ENCODE results near the gene RESF1. TPM values are rescaled to one million over a fixed set of nuclear protein-coding genes. Genes with fewer than 3 reads are reported as not detected.

Gene RESF1
- total and polyA plus RNA-seq, 10 of the 15 experiments (the other 5 are each of a cell fraction or from before 2014, with no cell fraction given), result 18.9 to 81.8 (median 39.7) TPM

GRCh38 chr12:31959161-31959700 lies at the start of gene RESF1 (continued):
- TF ChIP-seq PKNOX1 (IDR thresholded peaks at IDR 0.05) (no peak), SIN3A (IDR thresholded peaks at IDR 0.05; ENCODE audit: low read depth, low read length) (no peak), WRNIP1 (IDR thresholded peaks at IDR 0.05; ENCODE audit: borderline replicate concordance, low read depth, low read length) (no peak), PML (IDR thresholded peaks at IDR 0.05; ENCODE audit: low read length) (peak; percentile 89; the same call in 1 of the 2 replicates), SMAD5 (IDR thresholded peaks at IDR 0.05; ENCODE audit: low read depth) (peak; percentile 68), BCL3 (IDR thresholded peaks at IDR 0.05; ENCODE audit: borderline replicate concordance, insufficient read depth, low read depth, low read length, poor library complexity, severe bottlenecking) (no peak), CBFB (IDR thresholded peaks at IDR 0.05; ENCODE audit: low read depth) (peak; percentile 76; the same call in 1 of the 2 replicates), TCF3 (IDR thresholded peaks at IDR 0.05; ENCODE audit: borderline replicate concordance, insufficient read depth, low read depth, low read length) (0 out of 2 replicates have a peak, but pooled peaks have one; percentile 6), USF1 (IDR thresholded peaks at IDR 0.05; ENCODE audit: borderline replicate concordance, extremely low read length, insufficient read depth, low read depth, low read length) (no peak), POLR2AphosphoS2 (IDR thresholded peaks at IDR 0.05; ENCODE audit: low read depth, low read length) (peak; percentile 36; the same call in 1 of the 2 replicates), ZNF274 (IDR thresholded peaks at IDR 0.05; ENCODE audit: insufficient read depth, insufficient read length) (no peak), ZBTB11 (CRISPR knock-in tag; IDR thresholded peaks at IDR 0.05) (no peak), ZNF592 (IDR thresholded peaks at IDR 0.05) (no peak), RUNX3 (IDR thresholded peaks at IDR 0.05; ENCODE audit: low read length) (peak; percentile 82), MAX (IDR thresholded peaks at IDR 0.05; ENCODE audit: low read depth, low read length) (no peak), POLR2A (IDR thresholded peaks at IDR 0.05; ENCODE audit: low read depth, low read length) (peak; percentile 81), SIX5 (IDR thresholded peaks at IDR 0.05; ENCODE audit: low read depth, low read length, severe bottlenecking) (peak; percentile 5), SREBF1 (IDR thresholded peaks at IDR 0.05; ENCODE audit: low read length) (no peak), ZNF207 (IDR thresholded peaks at IDR 0.05; ENCODE audit: borderline replicate concordance) (peak; percentile 61; the same call in 1 of the 2 replicates), IKZF1 (conservative IDR thresholded peaks at IDR 0.05) (peak; percentile 85)

Measured in GM12878 (cell line).